ENCODE measurements around the gene CRABP2. TPM values are rescaled to one million over a fixed set of nuclear protein-coding genes. Genes with fewer than 3 reads are reported as not detected.

The CRABP2 gene
- total and polyA plus RNA-seq, 2 of the 13 experiments (the other 11 are each of a cell fraction or from before 2014, with no cell fraction given) = 0.40 to 0.60 TPM

DNA sequence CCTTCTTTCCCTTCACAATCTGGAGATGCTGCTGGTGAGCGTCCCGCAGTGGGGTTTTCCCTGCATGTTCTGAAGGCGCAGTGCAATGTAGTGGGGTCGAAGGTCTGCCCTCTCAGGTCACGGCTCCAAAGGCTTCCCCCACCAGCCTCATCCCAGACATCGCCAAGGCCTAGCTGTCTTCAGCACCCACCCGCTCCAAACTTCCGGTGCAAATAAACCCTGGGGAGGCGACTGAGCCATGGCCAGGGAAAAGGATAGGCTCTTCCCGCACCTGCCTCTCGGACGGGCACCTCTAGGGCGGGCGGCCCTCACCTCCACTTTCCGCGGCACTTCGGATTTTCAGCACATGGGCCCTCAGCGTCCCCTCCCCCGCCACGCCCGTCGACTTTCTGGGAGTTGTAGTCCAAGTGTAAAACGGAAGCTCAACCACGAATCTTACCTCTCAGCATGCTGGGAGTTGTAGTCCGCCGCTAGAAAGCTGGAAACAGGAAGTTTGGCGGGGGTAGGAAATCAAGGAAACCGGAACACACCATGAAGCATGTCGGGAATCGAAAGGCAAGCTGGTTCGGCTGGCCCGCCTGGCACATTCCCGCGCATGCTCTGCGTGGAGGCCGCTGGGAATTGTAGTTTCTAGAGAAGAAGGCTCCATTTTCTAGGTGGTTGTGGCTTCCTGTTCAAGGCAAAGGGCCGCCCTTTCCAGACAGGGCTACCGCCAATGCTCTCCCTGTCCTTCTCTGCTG is 35.5 kb upstream of the CRABP2 start, which contains the start of gene MRPL24 (continued):
- TF ChIP-seq, protein P1, sequence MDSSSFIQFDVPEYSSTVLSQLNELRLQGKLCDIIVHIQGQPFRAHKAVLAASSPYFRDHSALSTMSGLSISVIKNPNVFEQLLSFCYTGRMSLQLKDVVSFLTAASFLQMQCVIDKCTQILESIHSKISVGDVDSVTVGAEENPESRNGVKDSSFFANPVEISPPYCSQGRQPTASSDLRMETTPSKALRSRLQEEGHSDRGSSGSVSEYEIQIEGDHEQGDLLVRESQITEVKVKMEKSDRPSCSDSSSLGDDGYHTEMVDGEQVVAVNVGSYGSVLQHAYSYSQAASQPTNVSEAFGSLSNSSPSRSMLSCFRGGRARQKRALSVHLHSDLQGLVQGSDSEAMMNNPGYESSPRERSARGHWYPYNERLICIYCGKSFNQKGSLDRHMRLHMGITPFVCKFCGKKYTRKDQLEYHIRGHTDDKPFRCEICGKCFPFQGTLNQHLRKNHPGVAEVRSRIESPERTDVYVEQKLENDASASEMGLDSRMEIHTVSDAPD (CRISPR knock-in tag; IDR thresholded peaks at IDR 0.05) = peak; percentile 66; the same call in 1 of the 2 replicates
- no peak for TF ChIP-seq RORA (CRISPR knock-in tag; IDR thresholded peaks at IDR 0.05)
- peak; percentile 33; the same call in 1 of the 2 replicates for TF ChIP-seq ZNF766 (CRISPR knock-in tag; IDR thresholded peaks at IDR 0.05; ENCODE audit: borderline replicate concordance)
- TF ChIP-seq BCL6 (CRISPR knock-in tag; IDR thresholded peaks at IDR 0.05) = peak; percentile 58; the same call in 1 of the 2 replicates
- TF ChIP-seq, protein P2, sequence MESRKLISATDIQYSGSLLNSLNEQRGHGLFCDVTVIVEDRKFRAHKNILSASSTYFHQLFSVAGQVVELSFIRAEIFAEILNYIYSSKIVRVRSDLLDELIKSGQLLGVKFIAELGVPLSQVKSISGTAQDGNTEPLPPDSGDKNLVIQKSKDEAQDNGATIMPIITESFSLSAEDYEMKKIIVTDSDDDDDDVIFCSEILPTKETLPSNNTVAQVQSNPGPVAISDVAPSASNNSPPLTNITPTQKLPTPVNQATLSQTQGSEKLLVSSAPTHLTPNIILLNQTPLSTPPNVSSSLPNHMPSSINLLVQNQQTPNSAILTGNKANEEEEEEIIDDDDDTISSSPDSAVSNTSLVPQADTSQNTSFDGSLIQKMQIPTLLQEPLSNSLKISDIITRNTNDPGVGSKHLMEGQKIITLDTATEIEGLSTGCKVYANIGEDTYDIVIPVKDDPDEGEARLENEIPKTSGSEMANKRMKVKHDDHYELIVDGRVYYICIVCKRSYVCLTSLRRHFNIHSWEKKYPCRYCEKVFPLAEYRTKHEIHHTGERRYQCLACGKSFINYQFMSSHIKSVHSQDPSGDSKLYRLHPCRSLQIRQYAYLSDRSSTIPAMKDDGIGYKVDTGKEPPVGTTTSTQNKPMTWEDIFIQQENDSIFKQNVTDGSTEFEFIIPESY (CRISPR knock-in tag; IDR thresholded peaks at IDR 0.05) = peak; percentile 64
- TF ChIP-seq, protein P3, sequence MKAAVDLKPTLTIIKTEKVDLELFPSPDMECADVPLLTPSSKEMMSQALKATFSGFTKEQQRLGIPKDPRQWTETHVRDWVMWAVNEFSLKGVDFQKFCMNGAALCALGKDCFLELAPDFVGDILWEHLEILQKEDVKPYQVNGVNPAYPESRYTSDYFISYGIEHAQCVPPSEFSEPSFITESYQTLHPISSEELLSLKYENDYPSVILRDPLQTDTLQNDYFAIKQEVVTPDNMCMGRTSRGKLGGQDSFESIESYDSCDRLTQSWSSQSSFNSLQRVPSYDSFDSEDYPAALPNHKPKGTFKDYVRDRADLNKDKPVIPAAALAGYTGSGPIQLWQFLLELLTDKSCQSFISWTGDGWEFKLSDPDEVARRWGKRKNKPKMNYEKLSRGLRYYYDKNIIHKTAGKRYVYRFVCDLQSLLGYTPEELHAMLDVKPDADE (CRISPR knock-in tag; IDR thresholded peaks at IDR 0.05) = no peak
- TF ChIP-seq PHF8 (CRISPR knock-in tag; IDR thresholded peaks at IDR 0.05) = peak; percentile 95
- peak; percentile 89 for TF ChIP-seq U2AF1 (optimal IDR thresholded peaks at IDR 0.05; ENCODE audit: low read depth, low read length)
- no peak for TF ChIP-seq SCMH1 (CRISPR knock-in tag; IDR thresholded peaks at IDR 0.05; ENCODE audit: borderline replicate concordance)
- peak; percentile 92 for TF ChIP-seq HOXA3 (CRISPR knock-in tag; IDR thresholded peaks at IDR 0.05)
- TF ChIP-seq ZNF557 (CRISPR knock-in tag; IDR thresholded peaks at IDR 0.05) = 0 out of 2 replicates have a peak, but pooled peaks have one; percentile 75
- peak; percentile 97 for TF ChIP-seq ELF3 (CRISPR knock-in tag; IDR thresholded peaks at IDR 0.05)
- TF ChIP-seq ZNF234 (CRISPR knock-in tag; conservative IDR thresholded peaks at IDR 0.05) = no peak
- TF ChIP-seq, protein P4, sequence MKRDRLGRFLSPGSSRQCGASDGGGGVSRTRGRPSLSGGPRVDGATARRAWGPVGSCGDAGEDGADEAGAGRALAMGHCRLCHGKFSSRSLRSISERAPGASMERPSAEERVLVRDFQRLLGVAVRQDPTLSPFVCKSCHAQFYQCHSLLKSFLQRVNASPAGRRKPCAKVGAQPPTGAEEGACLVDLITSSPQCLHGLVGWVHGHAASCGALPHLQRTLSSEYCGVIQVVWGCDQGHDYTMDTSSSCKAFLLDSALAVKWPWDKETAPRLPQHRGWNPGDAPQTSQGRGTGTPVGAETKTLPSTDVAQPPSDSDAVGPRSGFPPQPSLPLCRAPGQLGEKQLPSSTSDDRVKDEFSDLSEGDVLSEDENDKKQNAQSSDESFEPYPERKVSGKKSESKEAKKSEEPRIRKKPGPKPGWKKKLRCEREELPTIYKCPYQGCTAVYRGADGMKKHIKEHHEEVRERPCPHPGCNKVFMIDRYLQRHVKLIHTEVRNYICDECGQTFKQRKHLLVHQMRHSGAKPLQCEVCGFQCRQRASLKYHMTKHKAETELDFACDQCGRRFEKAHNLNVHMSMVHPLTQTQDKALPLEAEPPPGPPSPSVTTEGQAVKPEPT (CRISPR knock-in tag; IDR thresholded peaks at IDR 0.05; ENCODE audit: low read depth) = peak; percentile 90
- TF ChIP-seq NFYB (CRISPR knock-in tag; IDR thresholded peaks at IDR 0.05) = no peak
- TF ChIP-seq ZFX (CRISPR knock-in tag; IDR thresholded peaks at IDR 0.05; ENCODE audit: low read depth) = peak; percentile 98
- no peak for TF ChIP-seq SP1 (IDR thresholded peaks at IDR 0.05)
- no peak; the same call in 1 of the 2 replicates for TF ChIP-seq SP1 (CRISPR knock-in tag; IDR thresholded peaks at IDR 0.05)
- TF ChIP-seq, protein P5, sequence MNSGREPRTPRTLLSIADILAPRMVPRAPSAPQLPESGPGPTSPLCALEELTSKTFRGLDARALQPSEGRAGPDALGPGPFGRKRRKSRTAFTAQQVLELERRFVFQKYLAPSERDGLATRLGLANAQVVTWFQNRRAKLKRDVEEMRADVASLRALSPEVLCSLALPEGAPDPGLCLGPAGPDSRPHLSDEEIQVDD (CRISPR knock-in tag; IDR thresholded peaks at IDR 0.05; ENCODE audit: borderline replicate concordance) = peak; percentile 93; the same call in 1 of the 2 replicates
- TF ChIP-seq, protein P6, sequence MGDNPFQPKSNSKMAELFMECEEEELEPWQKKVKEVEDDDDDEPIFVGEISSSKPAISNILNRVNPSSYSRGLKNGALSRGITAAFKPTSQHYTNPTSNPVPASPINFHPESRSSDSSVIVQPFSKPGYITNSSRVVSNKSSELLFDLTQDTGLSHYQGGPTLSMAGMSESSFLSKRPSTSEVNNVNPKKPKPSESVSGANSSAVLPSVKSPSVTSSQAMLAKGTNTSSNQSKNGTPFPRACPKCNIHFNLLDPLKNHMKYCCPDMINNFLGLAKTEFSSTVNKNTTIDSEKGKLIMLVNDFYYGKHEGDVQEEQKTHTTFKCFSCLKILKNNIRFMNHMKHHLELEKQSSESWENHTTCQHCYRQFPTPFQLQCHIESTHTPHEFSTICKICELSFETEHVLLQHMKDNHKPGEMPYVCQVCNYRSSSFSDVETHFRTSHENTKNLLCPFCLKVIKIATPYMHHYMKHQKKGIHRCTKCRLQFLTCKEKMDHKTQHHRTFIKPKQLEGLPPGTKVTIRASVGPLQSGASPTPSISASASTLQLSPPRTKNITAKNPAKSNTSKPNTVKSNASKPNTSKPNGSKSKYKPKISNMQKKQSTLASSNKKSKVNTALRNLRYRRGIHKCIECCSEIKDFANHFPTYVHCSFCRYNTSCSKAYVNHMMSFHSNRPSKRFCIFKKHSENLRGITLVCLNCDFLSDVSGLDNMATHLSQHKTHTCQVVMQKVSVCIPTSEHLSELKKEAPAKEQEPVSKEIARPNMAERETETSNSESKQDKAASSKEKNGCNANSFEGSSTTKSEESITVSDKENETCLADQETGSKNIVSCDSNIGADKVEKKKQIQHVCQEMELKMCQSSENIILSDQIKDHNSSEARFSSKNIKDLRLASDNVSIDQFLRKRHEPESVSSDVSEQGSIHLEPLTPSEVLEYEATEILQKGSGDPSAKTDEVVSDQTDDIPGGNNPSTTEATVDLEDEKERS (CRISPR knock-in tag; IDR thresholded peaks at IDR 0.05) = no peak
